GM19025 (cell line): ENCODE measurements around the gene SIAH1.
"Not testable (repeated sequence)": the region's sequence is repeated elsewhere in the genome, so short reads cannot be mapped to it uniquely, and the experiment has no call there.

Source experiments
- ATAC-seq: cut with Tn5 transposase; IDR thresholded peaks from one replicate; pipeline ENCODE4 v1.9.1; 2021; ENCODE audit warnings: mild to moderate bottlenecking, low read depth, moderate library complexity; ENCODE audit not compliant: unreplicated experiment

The SIAH1 gene

DNA sequence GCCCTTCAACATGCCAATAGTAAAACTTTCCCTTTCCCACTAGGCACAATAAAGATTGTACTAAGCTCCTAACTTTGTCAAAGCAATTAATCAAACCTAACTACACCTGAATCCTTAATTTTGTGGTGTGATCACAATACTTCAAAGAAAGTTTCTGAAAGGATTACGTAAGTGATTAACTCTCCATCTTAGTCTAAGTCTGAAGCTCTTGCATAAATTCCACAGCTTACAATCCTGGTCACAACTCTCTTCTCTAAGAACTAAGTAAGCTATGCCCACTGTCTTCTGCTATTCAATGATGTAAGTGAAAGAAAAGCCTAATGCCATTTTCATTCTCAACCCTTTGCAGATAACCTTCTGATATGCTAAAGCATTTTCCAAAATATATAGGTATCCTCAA is 15.4 kb downstream of the SIAH1 start:
- ATAC-seq: no peak

DNA sequence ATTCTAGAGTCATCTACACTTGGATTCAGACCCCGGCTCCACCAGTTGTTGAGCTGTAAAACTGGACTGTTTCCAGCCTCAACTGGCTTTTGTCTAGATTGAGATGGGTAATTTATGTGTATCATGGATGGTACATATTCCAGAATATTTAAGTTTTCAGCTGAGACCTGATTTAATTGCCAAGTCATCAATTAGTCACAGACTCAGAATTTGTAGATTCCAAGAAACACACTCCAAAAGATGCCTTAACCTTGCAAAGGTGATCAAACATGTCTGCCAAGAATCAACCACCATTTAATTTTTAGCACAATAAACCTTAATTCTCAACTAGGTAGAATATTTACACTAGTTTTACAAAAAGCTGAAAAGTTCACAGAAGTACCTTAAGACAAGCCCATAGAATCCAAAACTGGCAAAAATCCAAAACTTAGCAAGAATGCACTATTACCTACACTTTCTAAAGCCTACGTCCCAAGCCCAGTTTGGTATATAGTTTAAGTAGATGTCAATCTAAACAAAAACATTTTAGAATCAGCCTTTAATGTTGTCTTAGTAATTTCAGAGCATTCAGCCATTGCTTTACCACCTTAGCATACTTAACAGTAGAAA is 17.7 kb downstream of the SIAH1 start:
- ATAC-seq: no peak

DNA sequence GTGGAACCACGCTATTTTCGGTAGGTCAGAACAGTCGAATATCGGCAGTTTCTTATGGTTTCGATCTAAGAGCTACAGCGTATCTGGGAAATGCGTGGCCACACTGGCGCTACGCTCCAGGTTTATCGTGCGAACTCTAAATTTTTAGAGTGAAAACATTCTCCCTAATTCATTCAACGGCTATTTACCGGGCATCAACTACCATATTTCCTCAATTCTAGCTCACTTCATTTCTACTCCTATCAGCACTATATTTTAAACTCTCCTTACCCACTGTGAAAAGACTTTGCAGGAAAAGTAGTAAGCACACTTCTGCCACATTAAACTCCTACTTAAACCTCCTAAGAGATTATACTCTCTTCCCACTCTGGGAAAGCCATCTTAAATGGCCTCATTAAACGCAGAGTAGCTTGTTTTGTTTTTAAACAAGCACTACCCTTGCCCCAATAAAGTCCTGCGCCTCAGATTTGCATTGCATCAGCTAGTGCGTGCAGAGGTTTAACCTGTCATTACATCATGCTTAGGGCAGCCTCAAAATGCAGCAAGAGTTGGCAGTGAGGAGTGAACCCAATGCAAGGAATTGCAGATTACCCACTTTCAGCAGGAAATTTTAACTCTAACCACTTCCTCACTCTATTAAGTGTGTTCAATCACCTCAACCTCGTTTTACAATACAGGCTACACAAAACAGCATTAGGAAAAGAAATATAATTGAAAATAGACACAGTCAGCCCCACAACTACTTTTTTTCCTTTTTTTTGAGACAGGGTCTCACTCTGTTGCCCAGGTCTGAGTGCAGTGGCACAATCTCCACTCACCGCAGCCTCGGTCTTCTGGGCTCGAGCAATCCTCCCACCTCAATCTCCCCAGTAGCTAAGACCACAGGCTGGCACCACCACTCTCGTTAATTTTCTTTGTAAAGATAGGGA is 18.8 kb downstream of the SIAH1 start:
- peak; percentile 48 for ATAC-seq

DNA sequence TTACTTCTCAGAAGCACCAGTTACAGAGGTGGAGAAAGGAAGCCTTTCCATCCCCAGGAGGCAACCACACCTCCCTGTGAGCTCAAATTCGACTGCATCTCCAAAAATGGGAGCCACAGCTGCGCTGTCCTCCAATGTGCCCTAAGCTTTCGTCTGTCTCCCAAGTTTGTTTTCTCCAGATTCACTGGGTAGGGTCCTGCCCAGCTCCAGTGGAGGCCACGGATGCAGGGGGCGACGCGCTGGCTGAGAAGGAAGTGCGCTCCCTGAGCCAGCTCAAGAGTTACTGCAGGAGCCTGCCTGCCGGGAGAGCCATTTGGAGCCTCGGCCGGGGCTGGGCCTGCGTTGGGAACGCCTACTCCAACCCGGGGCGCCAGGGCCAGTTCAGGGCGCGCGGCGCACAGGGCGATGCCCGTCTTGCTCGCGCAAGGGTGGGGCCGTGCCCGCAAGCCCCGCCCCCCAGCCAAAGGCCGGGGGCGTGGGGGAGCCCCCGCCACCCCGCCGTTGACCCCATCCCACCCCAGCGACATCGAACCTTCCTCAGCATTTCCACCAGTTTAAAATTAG is 19.5 kb downstream of the SIAH1 start:
- ATAC-seq: peak; percentile 95

DNA sequence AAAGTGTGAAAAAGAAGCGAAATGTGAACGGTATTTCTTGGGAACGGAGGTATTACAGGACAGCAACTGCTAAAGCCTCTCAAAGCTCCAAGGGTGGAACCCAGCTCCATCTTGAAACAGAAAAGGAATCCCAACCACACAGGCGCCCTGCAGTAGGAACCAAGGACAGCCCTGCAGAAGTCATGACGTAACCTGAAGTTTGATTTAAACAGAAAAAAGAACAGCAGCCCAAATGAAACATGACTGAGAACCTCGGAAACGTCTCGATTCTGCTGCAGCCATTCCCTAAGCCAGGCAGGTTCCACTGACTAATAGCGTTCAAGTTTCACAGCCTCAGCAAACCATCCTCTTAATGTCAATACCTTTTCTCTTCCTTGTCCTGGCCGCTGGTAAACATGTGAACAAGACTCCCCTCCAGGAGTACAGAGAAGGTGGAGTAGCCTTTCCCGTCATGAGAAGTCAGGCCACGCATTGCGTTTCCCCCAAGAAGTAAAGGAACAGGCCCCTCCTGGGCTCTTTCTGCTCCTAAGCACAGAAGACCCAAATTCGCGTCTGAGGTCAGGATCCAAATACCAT is 20.1 kb downstream of the SIAH1 start:
- ATAC-seq: no peak

DNA sequence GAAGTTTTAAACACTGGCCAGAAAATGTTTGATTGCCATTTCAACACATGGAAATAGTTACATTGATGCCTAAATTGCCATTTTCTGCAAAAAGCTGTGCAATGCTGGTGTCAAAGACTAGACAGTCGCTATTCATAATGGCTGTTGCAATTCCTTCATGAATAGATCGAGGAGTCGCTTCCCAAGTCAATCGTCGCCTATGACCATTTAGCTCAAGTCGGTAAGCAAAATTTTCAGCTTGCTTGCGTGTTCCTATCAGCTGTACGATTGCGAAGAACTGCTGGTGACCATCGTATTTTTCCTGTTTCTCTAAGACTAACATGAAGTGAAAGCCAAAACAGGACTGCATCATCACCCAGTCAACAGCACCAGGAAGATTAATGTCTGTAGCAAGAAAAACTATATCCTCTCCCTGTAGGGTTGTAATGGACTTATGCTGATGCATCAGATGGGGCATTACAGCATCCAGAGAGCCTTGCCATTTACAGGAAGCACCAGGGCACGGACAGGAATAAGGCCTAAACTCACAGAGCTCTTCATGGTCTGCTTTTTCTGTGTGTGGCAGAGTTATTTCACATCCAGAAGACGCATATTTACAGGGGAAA is 23.6 kb downstream of the SIAH1 start:
- no peak for ATAC-seq

DNA sequence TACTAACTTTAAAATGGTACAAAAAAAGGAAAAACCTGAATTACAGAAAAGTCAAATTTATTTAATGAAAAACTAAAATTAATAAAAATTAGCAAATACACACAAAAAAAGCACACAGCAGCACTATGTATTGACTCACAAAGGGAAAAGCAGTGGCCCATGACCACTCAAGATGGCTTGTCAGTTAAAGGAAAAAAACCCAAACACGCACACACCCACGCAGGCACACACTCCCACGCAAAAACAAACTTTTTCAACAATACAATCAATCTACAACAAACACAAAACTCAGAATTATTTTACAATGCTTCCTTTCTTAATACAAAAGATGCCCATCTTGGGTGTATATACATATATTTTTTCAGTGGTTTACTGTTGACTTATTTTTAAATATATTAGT is 24.2 kb downstream of the SIAH1 start:
- ATAC-seq: no peak

DNA sequence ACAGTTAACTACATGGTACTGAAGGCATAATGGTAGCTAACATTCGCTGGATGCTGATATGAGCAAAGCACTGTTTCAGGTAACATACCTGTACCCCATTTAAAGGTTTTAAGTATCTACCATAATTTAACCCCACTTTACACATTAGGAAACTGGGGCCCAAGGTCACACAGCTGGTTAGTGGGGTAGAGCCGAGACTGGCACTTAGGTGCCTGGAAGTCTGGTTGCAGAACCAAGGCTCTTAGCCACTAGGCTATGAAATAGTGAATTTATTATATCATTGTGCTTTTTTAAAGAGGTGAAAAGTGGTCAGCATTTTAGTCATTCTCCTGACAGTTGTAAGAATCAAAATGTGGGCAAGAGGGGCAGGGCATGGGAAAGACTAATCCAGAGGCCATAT is 25.2 kb downstream of the SIAH1 start:
- no peak for ATAC-seq

DNA sequence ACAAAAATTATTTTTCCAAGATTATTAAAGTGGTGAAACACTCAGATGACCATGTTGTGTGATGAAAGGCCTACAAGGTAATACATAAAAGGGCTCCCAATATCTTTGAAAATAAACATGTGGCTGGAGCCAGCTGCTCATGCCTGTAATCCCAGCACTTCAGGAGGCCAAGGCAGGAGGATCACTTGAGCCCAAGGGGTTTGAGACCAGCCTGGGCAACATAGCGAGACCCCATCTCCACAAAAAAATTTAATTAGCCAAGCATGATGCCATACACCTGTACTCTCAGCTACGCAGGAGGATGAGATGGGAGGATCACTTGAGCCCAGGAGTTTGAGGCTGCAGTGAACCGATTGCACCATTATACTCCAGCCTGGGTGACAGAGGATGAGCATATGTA is 26.8 kb downstream of the SIAH1 start:
- ATAC-seq: no peak

DNA sequence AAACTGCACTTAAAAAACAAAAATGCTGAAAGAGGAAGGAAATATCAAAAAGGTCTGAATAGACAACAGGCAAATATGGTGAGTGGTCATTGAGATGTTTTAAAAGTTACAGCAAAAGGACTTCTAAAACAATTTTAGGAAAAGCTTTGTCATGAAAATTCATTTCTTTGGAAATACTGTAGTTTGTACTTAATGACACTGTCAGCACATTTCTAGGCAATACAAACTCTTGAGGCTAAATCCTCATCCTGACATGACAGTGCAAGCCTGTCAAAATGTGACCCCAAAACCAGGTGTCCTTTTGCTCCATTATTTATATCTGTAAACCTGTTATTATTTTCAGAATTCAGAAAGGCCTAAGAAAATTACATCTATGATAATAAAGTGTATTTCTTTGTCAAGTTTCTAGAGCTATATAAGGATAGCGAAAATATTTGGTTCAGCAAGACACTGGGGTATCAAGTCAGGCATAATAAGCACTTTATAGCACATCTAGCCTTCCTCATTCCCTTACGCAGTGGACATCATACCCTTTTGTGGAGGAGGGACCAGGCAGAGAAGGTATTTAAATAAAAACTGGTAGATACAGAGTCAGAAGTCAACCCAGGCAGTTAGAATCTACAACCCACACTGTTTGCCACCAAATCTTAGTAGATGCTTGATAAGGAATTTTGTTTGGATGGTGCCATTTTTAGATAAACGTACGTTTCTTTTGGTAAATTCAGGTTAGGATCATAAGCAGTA is 28.4 kb downstream of the SIAH1 start:
- no peak for ATAC-seq

DNA sequence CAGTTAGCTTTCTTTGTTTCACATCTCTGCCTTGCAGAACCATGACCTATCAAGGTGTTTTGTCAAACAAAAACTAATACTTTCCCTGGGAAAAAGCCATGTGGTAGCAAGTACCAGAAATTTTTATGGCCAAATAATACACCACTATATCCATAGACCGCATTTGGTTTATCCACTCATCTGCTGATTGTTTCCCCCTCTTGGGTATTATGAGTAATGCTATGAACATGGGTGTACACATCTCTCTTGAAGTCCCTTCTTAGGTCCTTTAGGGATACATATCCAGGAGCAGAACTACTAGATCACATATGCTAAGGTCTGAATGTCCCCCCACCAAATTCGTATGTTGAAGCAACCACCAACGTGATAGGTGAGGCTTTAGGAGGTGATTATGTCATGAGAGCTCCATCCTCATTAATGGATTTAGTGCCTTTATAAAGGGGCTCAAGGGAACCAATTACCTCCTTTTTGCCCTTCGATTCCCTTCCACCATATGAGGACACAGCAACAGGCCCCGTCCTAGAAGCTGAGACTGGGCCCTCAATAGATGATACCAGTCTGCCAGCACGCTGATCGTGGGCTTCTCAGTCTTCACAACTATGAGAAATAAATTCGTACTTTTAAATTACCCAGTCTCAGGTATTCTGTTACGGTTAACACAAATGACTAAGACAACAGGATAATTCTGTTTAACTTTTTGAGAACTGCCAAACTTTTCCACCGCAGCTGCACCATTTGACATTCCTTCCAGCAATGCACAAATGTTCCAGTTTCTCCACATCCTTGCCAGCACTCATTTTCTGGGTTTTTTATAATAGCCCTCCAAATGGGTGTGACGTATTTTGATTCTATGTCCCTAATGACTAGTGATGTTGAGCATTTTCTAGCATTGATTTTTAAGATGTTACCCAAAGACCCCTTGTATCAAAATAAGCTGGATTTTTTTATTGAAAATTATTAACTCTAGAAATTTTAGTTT is 30.0 kb downstream of the SIAH1 start:
- no peak for ATAC-seq

DNA sequence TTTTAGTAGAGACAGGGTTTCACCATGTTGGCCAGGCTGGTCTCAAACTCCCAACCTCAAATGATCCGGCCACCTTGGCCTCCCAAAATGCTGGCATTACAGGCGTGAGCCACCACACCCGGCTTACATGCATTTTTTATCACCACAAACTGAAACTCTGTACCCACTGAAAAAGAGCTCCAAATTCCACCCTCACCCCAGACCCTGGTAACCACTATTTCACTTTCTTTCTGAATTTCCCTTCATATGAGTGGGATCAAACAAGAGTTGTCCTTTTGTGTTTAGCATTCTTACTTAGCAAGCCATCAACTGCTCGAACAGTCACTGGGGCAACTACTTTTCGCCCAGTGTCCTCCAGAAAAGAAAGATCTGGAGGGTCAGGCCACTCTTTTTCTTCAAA is 30.8 kb downstream of the SIAH1 start:
- not testable (repeated sequence) for ATAC-seq

DNA sequence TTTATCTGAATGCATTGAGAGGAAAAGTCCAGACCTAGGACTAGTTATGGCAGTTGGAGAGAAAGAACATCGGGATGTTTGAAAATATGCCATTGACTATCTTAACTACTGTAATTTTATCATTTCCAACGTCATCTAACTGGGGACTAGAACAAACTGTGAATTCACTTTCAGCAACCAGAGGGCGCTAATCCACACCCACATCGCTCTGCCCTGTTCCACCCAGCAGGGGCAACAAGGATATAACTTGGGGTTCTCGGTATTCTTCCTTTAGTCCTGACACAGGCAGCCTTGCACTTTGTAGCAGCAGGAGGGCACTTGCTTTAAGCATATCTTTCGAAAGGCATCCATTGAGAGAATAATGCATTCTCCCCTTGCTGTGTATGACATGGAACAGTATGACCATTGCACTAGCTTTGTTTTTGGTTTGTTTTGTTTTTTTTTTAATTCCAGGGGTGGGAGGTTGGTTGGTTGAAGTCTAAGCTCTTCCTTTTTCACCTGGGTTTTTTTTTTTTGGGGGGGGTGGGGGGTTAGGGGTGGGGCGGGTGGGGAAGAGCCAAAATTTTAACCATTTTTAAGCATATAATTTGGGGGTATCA is 31.5 kb downstream of the SIAH1 start:
- peak; percentile 52 for ATAC-seq

DNA sequence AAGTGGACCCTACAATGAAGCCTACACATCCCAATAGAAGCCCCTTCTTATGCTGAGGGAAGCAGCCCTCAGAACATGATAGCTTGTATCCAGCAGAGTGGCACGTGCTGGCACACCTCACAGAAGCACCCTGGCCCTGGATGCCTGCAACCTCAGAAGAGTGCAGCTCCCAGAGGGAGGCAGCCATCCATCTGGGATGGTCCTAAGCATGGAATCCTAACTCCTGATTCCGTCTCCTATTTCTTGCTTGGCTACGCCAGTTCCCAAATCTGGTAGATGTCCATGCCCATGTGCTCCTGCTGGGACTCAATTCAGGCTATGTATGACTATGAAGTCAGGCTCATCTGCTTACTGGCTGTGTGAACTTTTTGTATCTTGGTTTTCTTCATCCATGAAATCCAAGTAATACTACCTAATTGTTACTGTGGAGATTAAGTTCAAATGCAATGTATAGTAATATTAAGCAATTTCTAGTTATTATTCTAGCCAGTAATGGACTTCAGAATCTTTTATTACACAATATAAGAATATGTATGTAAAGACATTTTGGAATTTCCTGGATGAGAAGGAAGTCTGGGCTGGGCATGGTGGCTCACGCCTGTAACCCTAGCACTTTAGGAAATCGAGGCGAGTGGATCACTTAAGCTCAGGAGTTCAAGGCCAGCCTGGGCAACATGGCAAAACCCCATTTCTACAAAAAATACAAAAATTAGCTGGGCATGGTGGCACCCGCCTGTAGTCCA is 32.4 kb downstream of the SIAH1 start:
- no peak for ATAC-seq

DNA sequence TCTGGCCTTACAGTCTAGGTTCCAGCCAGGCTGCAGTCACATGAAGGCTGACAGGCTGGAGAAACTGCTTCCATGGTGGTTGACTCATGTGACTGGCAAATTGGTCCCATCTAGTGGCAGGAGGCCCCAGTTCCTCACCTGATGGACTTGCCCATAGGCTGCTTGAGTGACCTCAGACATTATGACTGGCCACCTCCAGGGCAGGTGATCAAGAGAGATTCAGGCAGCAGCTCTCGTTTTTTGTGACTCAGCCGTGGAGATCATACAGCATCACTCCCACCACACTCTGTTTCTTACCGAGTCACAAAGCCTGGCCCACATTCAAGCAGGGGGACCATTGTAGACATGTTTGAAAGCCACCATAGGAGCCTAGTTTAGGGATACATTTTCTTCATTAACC is 34.5 kb downstream of the SIAH1 start:
- no peak for ATAC-seq

DNA sequence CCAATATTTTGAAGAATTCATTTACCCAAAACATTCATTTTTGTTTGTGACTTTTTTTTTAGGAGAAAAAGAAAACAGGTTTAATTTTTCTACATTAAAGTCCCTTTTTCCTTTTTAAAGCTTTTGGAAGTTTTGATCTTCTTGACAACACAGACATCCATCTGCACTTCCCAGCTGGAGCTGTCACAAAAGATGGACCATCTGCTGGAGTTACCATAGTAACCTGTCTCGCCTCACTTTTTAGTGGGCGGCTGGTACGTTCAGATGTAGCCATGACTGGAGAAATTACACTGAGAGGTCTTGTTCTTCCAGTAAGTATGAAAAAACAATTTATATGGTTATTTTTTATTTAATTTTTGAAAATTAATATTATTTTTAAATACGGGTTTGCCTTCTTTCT is 37.2 kb downstream of the SIAH1 start:
- no peak for ATAC-seq

DNA sequence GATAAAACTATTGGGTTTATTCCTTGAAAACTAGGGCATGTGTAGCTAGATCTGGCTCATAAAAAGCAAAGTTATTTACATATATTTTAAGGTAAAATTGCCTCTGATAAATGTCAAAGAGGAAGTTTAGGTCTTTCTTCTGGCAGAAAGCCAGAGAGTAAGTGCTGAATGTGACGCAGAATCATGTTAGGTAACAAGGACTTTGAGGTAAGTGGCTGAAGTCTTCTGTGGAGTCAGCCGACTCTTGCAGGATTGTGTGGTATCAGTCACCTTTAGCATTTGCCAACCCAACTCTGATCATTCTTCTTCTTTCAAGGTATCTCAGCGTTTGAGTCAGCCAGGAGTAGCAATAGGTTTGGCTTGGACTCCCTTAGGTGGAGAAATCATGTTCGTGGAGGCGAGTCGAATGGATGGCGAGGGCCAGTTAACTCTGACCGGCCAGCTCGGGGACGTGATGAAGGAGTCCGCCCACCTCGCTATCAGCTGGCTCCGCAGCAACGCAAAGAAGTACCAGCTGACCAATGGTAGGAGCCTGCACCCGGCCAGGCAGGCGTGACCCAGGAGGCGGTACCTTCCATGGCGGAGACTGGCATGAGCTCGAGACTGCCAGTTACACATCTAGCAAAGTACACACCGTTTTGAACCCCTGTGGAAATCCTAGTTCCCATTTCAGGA is 37.9 kb downstream of the SIAH1 start:
- no peak for ATAC-seq

DNA sequence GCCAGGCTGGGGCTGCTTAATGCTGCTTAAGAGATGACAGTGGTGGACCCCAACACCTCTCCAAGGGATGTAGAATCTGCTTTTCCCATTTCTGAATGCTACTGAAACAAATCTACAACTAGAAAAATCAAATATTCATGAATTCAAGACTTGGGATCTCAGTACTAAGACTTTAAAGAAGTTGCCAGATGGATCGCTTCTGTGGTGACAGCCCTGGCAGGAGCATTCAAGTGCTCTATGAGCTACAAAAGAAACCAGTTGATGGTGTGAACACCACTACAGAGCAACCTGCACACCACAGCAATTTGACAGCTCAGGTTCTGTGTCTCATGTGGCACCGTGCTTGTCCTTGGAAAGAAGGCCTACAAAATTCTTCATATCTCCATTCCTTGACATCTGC is 42.6 kb downstream of the SIAH1 start:
- ATAC-seq: no peak
